ENCODE results near the gene PALLD. TPM values are rescaled to one million over a fixed set of nuclear protein-coding genes. Genes with fewer than 3 reads are reported as not detected.

PALLD gene
- total RNA-seq, 1 donor from 2014 or later: 8.1 TPM

GRCh38 chr4:168886351-168886750 is 389.5 kb downstream of the PALLD start:
- DNase-seq (ENCODE audit: low read depth in 2 of 2): no peak

GRCh38 chr4:168887809-168888208 is 391.0 kb downstream of the PALLD start:
- DNase-seq (ENCODE audit: low read depth in 2 of 2): peak in 1 of 2 donors; percentile 37

- no peak for DNase-seq (ENCODE audit: low read depth in 2 of 2)
These were observed 391.9 kb downstream of the PALLD start for GRCh38 chr4:168888715-168889215.

- DNase-seq (ENCODE audit: low read depth in 2 of 2): no peak
These were observed 394.2 kb downstream of the PALLD start for GRCh38 chr4:168891086-168891485.

GRCh38 chr4:168891688-168892087 is 394.8 kb downstream of the PALLD start:
- no peak for DNase-seq (ENCODE audit: low read depth in 2 of 2)

- no peak for DNase-seq (ENCODE audit: low read depth in 2 of 2)
These were observed 395.6 kb downstream of the PALLD start for GRCh38 chr4:168892475-168892874.

- DNase-seq (ENCODE audit: low read depth in 2 of 2): no peak
These were observed 396.4 kb downstream of the PALLD start for GRCh38 chr4:168893205-168893604.

GRCh38 chr4:168893807-168894206 is 397.0 kb downstream of the PALLD start:
- no peak for DNase-seq (ENCODE audit: low read depth in 2 of 2)

- DNase-seq (ENCODE audit: low read depth in 2 of 2): no peak
These were observed 403.2 kb downstream of the PALLD start for GRCh38 chr4:168900080-168900479.

- DNase-seq (ENCODE audit: low read depth in 2 of 2): no peak
These were observed 410.4 kb downstream of the PALLD start for GRCh38 chr4:168907119-168907698.

GRCh38 chr4:168908093-168908492 is 411.2 kb downstream of the PALLD start:
- peak in 1 of 2 donors; percentile 26 for DNase-seq (ENCODE audit: low read depth in 2 of 2)

- peak in 1 of 2 donors; percentile 23 for DNase-seq (ENCODE audit: low read depth in 2 of 2)
These were observed 412.0 kb downstream of the PALLD start for GRCh38 chr4:168908851-168909273.

GRCh38 chr4:168914095-168914494 is 417.2 kb downstream of the PALLD start:
- no peak for DNase-seq (ENCODE audit: low read depth in 2 of 2)

- peak; percentile 58 to 77 for DNase-seq (ENCODE audit: low read depth in 2 of 2)
These were observed 420.4 kb downstream of the PALLD start for GRCh38 chr4:168917138-168917779.

GRCh38 chr4:168919706-168920324 is 423.0 kb downstream of the PALLD start:
- DNase-seq (ENCODE audit: low read depth in 2 of 2): no peak

GRCh38 chr4:168920441-168921065 is 423.7 kb downstream of the PALLD start:
- no peak for DNase-seq (ENCODE audit: low read depth in 2 of 2)

GRCh38 chr4:168923526-168924194 is 426.8 kb downstream of the PALLD start:
- DNase-seq (ENCODE audit: low read depth in 2 of 2): peak; percentile 85 to 90

- DNase-seq (ENCODE audit: low read depth in 2 of 2): no peak
These were observed 427.8 kb downstream of the PALLD start for GRCh38 chr4:168924667-168925066.

GRCh38 chr4:168925789-168926490 is 429.1 kb downstream of the PALLD start:
- DNase-seq (ENCODE audit: low read depth in 2 of 2): no peak

- DNase-seq (ENCODE audit: low read depth in 2 of 2): no peak
These were observed 431.5 kb downstream of the PALLD start for GRCh38 chr4:168928346-168928745.

- no peak for DNase-seq (ENCODE audit: low read depth in 2 of 2)
These were observed 432.0 kb downstream of the PALLD start for GRCh38 chr4:168928875-168929274.
